ENCODE results near the gene CMTR1. TPM values are rescaled to one million over a fixed set of nuclear protein-coding genes. Genes with fewer than 3 reads are reported as not detected.

CMTR1 gene
- total RNA-seq, 2 donors from 2014 or later = 26.1 to 34.7 TPM

DNA sequence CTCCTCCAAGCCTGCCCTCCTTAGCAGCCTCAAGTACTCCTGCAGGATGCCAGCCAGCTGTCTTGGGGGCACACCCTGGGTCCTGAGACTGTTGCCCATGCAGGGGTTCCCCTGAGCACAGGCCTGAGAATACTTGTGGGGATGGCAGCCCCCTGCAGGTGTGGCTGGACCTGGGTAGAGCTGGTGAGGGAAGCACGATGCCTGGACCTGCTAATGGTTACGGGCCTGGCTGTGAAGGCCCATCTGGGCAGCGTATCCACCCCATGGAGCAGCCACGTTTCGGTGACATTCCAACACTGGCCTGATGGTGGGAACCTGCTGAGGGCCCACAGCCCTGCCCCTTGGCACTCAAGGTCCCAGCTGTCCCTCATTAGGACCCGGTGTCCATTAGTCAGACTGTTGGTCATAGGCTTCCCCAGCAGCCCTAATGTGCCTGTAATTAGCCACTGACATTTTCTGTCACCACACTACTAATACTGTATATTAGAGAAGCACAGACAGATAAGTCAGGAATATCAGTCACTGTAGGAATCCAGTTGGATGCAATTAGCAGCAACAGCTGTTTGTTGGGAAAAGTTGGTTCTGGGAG lies 46.3 kb downstream of the CMTR1 start:
- no peak for DNase-seq (ENCODE audit: low spot score)
- no peak overlapping the region for H3K4me3 ChIP-seq
- H3K27me3 ChIP-seq (replicated peaks; ENCODE audit: insufficient read depth) = no peaks in the 10 kb centered on the region
- H3K9me3 ChIP-seq = no peaks in the 10 kb centered on the region
- no peak for ATAC-seq (ENCODE audit: insufficient number of reproducible peaks, low FRiP score, low read depth)
- H3K36me3 ChIP-seq = peaks cover 64% of the 10 kb centered on the region
- no peak for TF ChIP-seq CTCF (IDR thresholded peaks at IDR 0.05)
- H3K4me1 ChIP-seq (ENCODE audit: control insufficient read depth in 1 of 2, low read depth in 2 of 2) = peaks cover 0 to under 1% of the 10 kb centered on the region in 2 donors
- no peak overlapping the region for H3K27ac ChIP-seq

GRCh38 chr6:37480118-37480736 lies 47.2 kb downstream of the CMTR1 start:
- Histone ChIP-seq H3K27me3 (replicated peaks; ENCODE audit: insufficient read depth) (no peaks in the 10 kb centered on the region), H3K27ac (no peak overlapping the region), H3K4me1 (ENCODE audit: control insufficient read depth in 1 of 2, low read depth in 2 of 2) (no peaks in the 10 kb centered on the region), H3K9me3 (no peaks in the 10 kb centered on the region), H3K36me3 (peaks cover 55% of the 10 kb centered on the region), H3K4me3 (no peak overlapping the region)
- DNase-seq (ENCODE audit: low spot score) (no peak), ATAC-seq (ENCODE audit: insufficient number of reproducible peaks, low FRiP score, low read depth) (no peak)
- no peak for TF ChIP-seq CTCF (IDR thresholded peaks at IDR 0.05)

GRCh38 chr6:37480951-37481534 lies 48.0 kb downstream of the CMTR1 start:
- ATAC-seq (ENCODE audit: insufficient number of reproducible peaks, low FRiP score, low read depth) = no peak
- no peaks in the 10 kb centered on the region for H3K27me3 ChIP-seq (replicated peaks; ENCODE audit: insufficient read depth)
- no peak overlapping the region for H3K27ac ChIP-seq
- no peaks in the 10 kb centered on the region for H3K4me1 ChIP-seq (ENCODE audit: control insufficient read depth in 1 of 2, low read depth in 2 of 2)
- H3K9me3 ChIP-seq = no peaks in the 10 kb centered on the region
- H3K36me3 ChIP-seq = peaks cover 47% of the 10 kb centered on the region
- TF ChIP-seq CTCF (IDR thresholded peaks at IDR 0.05) = no peak
- no peak for DNase-seq (ENCODE audit: low spot score)
- H3K4me3 ChIP-seq = no peak overlapping the region

- H3K9me3 ChIP-seq = no peaks in the 10 kb centered on the region
- ATAC-seq (ENCODE audit: insufficient number of reproducible peaks, low FRiP score, low read depth) (no peak), DNase-seq (ENCODE audit: low spot score) (no peak)
- TF ChIP-seq CTCF (IDR thresholded peaks at IDR 0.05) = no peak
- H3K4me1 ChIP-seq (ENCODE audit: control insufficient read depth in 1 of 2, low read depth in 2 of 2) = no peaks in the 10 kb centered on the region
- H3K36me3 ChIP-seq = peaks cover 43% of the 10 kb centered on the region
- H3K4me3 ChIP-seq = no peak overlapping the region
- H3K27ac ChIP-seq = no peak overlapping the region
- H3K27me3 ChIP-seq (replicated peaks; ENCODE audit: insufficient read depth) = no peaks in the 10 kb centered on the region
These were observed 48.9 kb downstream of the CMTR1 start for GRCh38 chr6:37481711-37482605.

All from thoracic aorta (tissue), 2 donors.